Measurements from ENCODE around the gene ERBB2.

Gene ERBB2

DNA sequence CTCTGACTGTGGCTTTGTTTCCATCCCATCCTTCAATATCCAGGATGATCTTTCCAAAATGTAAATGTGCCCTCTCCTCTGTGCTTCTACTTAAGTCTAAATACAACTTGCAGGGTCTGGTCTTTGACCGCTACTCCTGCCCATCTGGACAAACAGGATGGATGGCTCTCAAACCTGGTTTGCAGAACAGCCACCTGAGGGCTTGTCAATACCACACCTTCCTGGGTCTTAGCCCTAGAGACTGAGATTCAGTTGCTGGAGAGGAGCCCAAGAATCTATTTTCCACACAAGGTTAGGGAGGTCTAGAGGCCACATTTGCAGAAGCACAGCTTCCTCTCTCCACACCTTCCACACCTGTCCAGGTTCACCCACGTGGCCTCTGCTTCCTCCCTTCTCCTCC lies 36.0 kb downstream of the ERBB2 start:
- DNase-seq (ENCODE audit: low read depth) = peak; percentile 13
- H3K4me3 ChIP-seq (ENCODE audit: low read length) = no peak overlapping the region
- TF ChIP-seq, protein P1, sequence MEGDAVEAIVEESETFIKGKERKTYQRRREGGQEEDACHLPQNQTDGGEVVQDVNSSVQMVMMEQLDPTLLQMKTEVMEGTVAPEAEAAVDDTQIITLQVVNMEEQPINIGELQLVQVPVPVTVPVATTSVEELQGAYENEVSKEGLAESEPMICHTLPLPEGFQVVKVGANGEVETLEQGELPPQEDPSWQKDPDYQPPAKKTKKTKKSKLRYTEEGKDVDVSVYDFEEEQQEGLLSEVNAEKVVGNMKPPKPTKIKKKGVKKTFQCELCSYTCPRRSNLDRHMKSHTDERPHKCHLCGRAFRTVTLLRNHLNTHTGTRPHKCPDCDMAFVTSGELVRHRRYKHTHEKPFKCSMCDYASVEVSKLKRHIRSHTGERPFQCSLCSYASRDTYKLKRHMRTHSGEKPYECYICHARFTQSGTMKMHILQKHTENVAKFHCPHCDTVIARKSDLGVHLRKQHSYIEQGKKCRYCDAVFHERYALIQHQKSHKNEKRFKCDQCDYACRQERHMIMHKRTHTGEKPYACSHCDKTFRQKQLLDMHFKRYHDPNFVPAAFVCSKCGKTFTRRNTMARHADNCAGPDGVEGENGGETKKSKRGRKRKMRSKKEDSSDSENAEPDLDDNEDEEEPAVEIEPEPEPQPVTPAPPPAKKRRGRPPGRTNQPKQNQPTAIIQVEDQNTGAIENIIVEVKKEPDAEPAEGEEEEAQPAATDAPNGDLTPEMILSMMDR (IDR thresholded peaks at IDR 0.05; ENCODE audit: insufficient read depth, low read depth, low read length, missing control alignments) = no peak

DNA sequence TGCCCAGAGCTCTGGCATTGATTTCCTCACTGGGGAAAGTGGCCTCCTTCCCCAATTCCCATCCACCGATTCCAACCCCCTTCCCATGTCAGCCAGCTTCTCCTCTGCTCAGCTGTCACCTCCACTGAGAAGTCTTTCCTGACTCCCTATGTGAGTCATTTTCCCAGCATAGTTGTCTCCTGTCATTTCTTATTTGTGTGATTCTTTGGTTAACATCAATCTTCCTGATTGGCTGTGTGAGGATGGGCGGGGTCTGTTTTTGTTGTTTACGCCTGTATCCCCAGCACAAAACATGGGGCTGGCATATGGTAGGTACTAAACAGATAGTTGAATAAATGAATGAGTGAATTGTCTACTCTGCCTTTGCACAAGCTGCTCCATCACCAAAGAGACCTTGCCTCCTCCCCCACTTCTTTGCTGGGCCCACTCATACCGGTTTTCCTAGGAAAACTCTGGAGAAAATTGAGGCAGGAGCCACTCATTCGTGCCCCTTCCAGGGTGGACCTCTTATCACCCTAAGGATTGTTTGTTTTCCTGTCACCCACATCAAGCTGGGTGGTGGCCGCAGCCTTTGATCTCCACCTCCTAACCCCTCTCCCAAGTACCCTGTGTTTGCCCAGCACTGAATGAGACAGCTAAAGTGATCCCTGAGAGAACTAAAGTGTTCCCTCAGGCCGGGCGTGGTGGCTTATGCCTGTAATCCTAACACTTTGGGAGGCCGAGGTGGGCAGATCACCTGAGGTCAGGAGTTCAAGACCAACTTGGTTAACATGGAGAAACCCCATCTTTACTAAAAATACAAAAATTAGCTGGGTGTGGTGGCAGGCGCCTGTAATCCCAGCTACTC lies 36.7 kb downstream of the ERBB2 start:
- TF ChIP-seq, protein P1 (IDR thresholded peaks at IDR 0.05; ENCODE audit: insufficient read depth, low read depth, low read length, missing control alignments) = no peak
- DNase-seq (ENCODE audit: low read depth) = peak; percentile 67
- H3K4me3 ChIP-seq (ENCODE audit: low read length) = no peak overlapping the region

DNA sequence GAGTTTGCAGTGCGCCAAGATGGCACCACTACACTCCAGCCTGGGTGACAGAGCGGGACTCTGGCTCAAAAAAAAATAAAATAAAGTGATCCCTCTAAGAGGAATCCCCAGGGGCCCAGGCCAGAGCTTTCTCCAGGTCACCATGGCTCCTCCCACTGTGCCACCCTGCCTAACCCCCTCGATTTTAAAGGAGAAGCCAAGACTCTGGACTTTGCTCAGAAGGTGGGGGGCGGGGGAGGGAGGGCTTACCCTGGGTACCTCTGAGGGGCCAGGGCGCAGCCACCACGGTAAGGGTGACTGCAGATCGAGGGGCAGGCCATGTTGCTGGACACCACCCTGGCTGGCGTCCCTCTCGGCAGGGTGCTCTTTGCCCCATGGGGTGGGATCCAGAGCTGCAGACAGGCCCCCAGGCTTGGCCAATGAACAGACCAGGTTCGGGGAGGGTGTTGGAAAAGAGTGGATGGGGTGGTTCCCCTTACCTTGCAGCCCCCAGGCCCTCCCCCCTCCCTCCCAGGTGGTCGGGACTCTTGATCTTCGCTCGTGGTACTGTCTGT lies 37.4 kb downstream of the ERBB2 start:
- no peak for DNase-seq (ENCODE audit: low read depth)
- TF ChIP-seq, protein P1 (IDR thresholded peaks at IDR 0.05; ENCODE audit: insufficient read depth, low read depth, low read length, missing control alignments) = no peak
- peak overlapping the region; percentile 89 for H3K4me3 ChIP-seq (ENCODE audit: low read length)

DNA sequence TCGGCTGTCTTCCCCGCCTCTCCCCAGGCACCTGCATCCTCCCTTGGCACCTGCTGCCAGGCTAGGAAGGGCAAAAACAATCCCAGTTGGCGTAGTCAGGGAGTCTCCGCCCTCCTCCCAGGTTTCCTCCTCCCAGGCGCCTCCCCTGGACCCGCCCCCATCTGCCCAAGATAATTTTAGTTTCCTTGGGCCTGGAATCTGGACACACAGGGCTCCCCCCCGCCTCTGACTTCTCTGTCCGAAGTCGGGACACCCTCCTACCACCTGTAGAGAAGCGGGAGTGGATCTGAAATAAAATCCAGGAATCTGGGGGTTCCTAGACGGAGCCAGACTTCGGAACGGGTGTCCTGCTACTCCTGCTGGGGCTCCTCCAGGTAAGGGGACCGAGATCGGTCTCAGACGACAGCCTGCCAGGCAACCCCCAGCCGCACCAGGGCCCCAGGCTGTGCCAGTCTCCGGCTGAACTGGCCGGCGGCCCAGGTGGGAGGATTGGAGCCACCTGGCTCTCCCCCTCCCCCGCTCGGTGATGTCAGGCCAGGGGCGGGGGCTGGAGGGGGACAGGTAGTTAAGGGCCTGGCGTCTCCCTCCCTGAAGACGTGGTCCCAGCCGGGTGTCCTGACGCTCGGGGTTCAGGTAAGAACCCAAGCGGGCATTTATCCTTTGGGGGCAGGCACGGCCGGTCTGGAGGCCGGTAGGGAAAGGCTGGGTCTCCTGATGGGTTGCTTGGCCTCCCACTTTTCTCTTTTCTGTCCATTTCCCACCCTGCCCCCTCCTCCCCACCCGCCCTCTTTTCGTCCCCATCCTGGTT lies 38.1 kb downstream of the ERBB2 start, which contains the start of gene GRB7:
GRB7 (plus strand) TSS at position 179 of the 808 bp plus-strand sequence. CDS start 4,364 bp downstream, outside the sequence.
- DNase-seq (ENCODE audit: low read depth) = peak; percentile 83
- TF ChIP-seq, protein P1 (IDR thresholded peaks at IDR 0.05; ENCODE audit: insufficient read depth, low read depth, low read length, missing control alignments) = no peak
- H3K4me3 ChIP-seq (ENCODE audit: low read length) = peak within 1 kb of the TSS; percentile 89

DNA sequence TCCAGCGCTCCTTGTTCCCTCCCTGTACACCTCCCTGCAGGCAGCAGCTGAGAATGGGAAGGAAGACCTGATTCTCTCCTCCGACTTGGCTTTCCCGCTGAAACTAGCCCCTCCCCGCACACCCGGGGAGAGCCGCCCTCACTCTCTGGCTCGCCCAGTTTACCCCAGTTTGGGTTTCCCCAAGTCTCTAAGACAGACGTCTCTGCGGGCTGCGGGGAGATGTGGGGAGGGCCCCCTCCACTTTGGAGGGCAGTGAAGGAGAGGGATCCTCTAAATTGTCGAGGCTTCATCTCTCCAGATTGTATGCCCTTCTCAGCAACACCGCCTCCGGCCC lies 38.7 kb downstream of the ERBB2 start:
- peak overlapping the region; percentile 89 for H3K4me3 ChIP-seq (ENCODE audit: low read length)
- DNase-seq (ENCODE audit: low read depth) = peak; percentile 74
- TF ChIP-seq, protein P1 (IDR thresholded peaks at IDR 0.05; ENCODE audit: insufficient read depth, low read depth, low read length, missing control alignments) = no peak

DNA sequence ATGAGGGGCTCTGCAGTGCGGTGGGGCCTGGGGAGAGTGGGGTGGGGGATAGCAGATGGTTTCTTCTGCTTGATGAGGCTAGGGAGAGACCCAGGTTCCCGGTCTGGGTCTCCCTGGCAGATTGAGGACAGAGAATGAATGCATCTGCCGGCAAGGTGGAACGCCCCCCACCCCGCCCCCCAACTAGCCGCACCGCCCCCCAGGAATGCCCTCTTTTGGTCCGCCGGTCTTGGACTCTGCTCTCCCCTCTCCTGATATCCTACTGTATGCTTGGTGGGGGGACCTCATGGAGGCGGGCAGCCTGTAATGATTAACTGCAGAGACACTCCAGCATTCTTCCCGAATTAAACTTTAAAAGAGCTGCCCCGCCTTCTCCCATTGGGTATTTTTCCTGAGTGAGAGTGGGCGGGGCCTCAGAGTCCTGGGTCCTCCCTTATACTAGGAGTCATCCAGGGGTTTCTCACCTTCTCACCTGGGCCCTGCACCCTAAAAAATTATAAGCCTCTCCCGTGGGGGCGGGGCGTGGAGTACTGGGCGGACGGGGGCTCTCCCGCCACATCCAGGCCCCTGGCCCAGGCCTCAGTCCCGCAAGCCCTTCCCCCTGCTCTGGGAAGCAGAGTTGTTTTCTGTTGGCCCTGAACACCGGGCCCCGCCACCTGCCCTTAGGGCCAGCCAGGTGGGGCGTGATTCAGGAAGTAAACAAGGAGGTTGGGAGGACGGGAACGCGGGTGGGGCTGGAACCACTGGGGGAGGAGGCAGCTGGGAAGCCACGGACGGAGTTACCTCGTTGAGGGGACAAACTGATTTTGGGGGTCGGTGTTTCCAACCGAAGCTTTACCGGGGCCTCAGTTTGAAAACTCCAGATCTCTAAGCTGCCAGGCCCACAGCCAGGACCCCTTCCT lies 39.4 kb downstream of the ERBB2 start:
- TF ChIP-seq, protein P1 (IDR thresholded peaks at IDR 0.05; ENCODE audit: insufficient read depth, low read depth, low read length, missing control alignments) = no peak
- DNase-seq (ENCODE audit: low read depth) = peak; percentile 92
- peak overlapping the region; percentile 89 for H3K4me3 ChIP-seq (ENCODE audit: low read length)

Measured in epithelial cell of esophagus (primary cell).